Type B pancreatic cell (in vitro differentiated cells): ENCODE results near the gene ADGRA3. TPM values are rescaled to one million over a fixed set of nuclear protein-coding genes. Genes with fewer than 3 reads are reported as not detected.

Source experiments
- DNase-seq: peaks from one replicate; pipeline ENCODE4 v3.0.0; 2021; ENCODE audit warnings: mixed read lengths; ENCODE audit not compliant: unreplicated experiment; ENCODE audit errors: extremely low spot score
- H3K27ac Mint-ChIP-seq: 2 replicates; pipeline ENCODE4 v1.8.0; 2021; ENCODE audit warnings: mild to moderate bottlenecking, mixed read lengths
- H3K27me3 Mint-ChIP-seq: 2 replicates; pipeline ENCODE4 v1.8.0; 2021; ENCODE audit warnings: mixed read lengths
- H3K36me3 Mint-ChIP-seq: 2 replicates; pipeline ENCODE4 v1.8.0; 2021; ENCODE audit warnings: mixed read lengths
- H3K4me1 Mint-ChIP-seq: one replicate; pipeline ENCODE4 v1.8.0; 2021; ENCODE audit warnings: mixed read lengths; ENCODE audit not compliant: unreplicated experiment
- H3K4me3 Mint-ChIP-seq: 2 replicates; pipeline ENCODE4 v1.8.0; 2021; ENCODE audit warnings: mild to moderate bottlenecking, mixed read lengths
- H3K9me3 Mint-ChIP-seq: 2 replicates; pipeline ENCODE4 v1.8.0; 2021; ENCODE audit warnings: mixed read lengths
- total RNA-seq: library from RNA; stranded (reverse); gene quantifications from 2 replicates; pipeline ENCODE4 v1.2.1, GENCODE V29; 2021; ENCODE audit warnings: low replicate concordance
- TF ChIP-seq, protein P1 (sequence below): fragments of 200-600 bp; sonication (generic); conservative IDR thresholded peaks from 2 replicates; pipeline ENCODE4 v1.5.0; 2021; ENCODE audit warnings: antibody characterized with exemption, mild to moderate bottlenecking

ADGRA3 gene
- total RNA-seq, 1 donor from 2014 or later: 61.0 TPM

GRCh38 chr4:22510750-22511149 lies 5.1 kb downstream of the ADGRA3 start:
- Mint-ChIP-seq H3K27me3 (no peaks in the 10 kb centered on the region), H3K4me3 (no peak overlapping the region), H3K36me3 (peaks cover 37% of the 10 kb centered on the region), H3K9me3 (peaks cover 11% of the 10 kb centered on the region), H3K27ac (no peak overlapping the region), H3K4me1 (peaks cover 25% of the 10 kb centered on the region)
- TF ChIP-seq, protein P1, sequence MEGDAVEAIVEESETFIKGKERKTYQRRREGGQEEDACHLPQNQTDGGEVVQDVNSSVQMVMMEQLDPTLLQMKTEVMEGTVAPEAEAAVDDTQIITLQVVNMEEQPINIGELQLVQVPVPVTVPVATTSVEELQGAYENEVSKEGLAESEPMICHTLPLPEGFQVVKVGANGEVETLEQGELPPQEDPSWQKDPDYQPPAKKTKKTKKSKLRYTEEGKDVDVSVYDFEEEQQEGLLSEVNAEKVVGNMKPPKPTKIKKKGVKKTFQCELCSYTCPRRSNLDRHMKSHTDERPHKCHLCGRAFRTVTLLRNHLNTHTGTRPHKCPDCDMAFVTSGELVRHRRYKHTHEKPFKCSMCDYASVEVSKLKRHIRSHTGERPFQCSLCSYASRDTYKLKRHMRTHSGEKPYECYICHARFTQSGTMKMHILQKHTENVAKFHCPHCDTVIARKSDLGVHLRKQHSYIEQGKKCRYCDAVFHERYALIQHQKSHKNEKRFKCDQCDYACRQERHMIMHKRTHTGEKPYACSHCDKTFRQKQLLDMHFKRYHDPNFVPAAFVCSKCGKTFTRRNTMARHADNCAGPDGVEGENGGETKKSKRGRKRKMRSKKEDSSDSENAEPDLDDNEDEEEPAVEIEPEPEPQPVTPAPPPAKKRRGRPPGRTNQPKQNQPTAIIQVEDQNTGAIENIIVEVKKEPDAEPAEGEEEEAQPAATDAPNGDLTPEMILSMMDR: peak; percentile 36
- no peak for DNase-seq

DNA sequence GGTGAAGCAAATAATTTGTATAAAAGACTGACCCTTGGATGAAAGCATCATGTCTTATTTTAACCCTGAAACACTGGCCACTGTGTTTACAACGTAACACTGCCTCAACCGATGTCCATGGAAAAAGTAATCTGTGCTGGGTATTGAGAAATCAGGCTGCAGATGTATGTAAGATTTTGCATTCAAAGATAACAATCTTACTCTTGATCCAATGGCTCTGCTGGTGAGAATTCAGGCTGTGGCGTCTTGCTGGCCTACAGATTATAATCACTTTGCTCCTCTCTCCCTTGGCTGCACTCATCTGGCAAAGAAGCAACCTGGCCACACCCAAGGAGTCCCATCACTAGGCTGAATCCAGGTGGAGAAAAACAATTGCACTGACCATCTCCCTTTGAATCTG lies 7.5 kb downstream of the ADGRA3 start:
- no peak for DNase-seq
- Mint-ChIP-seq H3K27me3 (no peaks in the 10 kb centered on the region), H3K4me1 (peaks cover 21% of the 10 kb centered on the region), H3K27ac (no peak overlapping the region), H3K4me3 (no peak overlapping the region), H3K9me3 (peaks cover 14% of the 10 kb centered on the region), H3K36me3 (peaks cover 35% of the 10 kb centered on the region)
- TF ChIP-seq, protein P1: no peak

GRCh38 chr4:22504922-22505321 lies 10.9 kb downstream of the ADGRA3 start:
- no peak for DNase-seq
- Mint-ChIP-seq H3K4me1 (peaks cover 23% of the 10 kb centered on the region), H3K27me3 (no peaks in the 10 kb centered on the region), H3K9me3 (peaks cover 5% of the 10 kb centered on the region), H3K4me3 (no peak overlapping the region), H3K36me3 (peaks cover 18% of the 10 kb centered on the region), H3K27ac (no peak overlapping the region)
- TF ChIP-seq, protein P1: no peak

GRCh38 chr4:22504447-22504846 lies 11.4 kb downstream of the ADGRA3 start:
- TF ChIP-seq, protein P1: no peak
- Mint-ChIP-seq H3K4me1 (peaks cover 24% of the 10 kb centered on the region), H3K27ac (no peak overlapping the region), H3K36me3 (peaks cover 18% of the 10 kb centered on the region), H3K27me3 (no peaks in the 10 kb centered on the region), H3K9me3 (peaks cover 5% of the 10 kb centered on the region), H3K4me3 (no peak overlapping the region)
- no peak for DNase-seq

- no peaks in the 10 kb centered on the region for H3K27me3 Mint-ChIP-seq
- H3K4me3 Mint-ChIP-seq: peak overlapping the region; percentile 40
- peaks cover 24% of the 10 kb centered on the region for H3K4me1 Mint-ChIP-seq
- H3K9me3 Mint-ChIP-seq: peaks cover 5% of the 10 kb centered on the region
- TF ChIP-seq, protein P1: no peak
- no peak for DNase-seq
- H3K27ac Mint-ChIP-seq: peak overlapping the region; percentile 0
- H3K36me3 Mint-ChIP-seq: peaks cover 12% of the 10 kb centered on the region
Observed at GRCh38 chr4:22502895-22503814, 12.7 kb downstream of the ADGRA3 start.
